GM12878 (cell line): ENCODE measurements around the gene ACP4. TPM values are rescaled to one million over a fixed set of nuclear protein-coding genes. Genes with fewer than 3 reads are reported as not detected.
"Not testable (repeated sequence)": the region's sequence is repeated elsewhere in the genome, so short reads cannot be mapped to it uniquely, and the experiment has no call there.

Source experiments
- ATAC-seq: fragments of 200-7000 bp; cut with Tn5 transposase; 3 replicates; pipeline ENCODE4 v1.9.1; 2020; ENCODE audit warnings: mild to moderate bottlenecking, moderate library complexity
- BruUV-seq: library from RNA; stranded (reverse); fragments of 400-500 nt; replicated peaks from 2 replicates; lab custom pipeline; 2021; lab: Mats Ljungman, UMichigan
- CTCF ChIA-PET: fragments of 300-600 bp; sonication (Branson Sonifier 250); formaldehyde crosslinking; extraction: SDS; loops from one replicate; lab custom pipeline; 2021; ENCODE audit warnings: inconsistent platforms; lab: Yijun Ruan, JAX
- POLR2A ChIA-PET: fragments of 350-600 bp; formaldehyde crosslinking; extraction: SDS; loops from one replicate; lab custom pipeline; 2021; ENCODE audit warnings: inconsistent platforms; lab: Charles Lee
- RAD21 ChIA-PET: fragments of 300-600 bp; sonication (Branson Sonifier 250); formaldehyde crosslinking; loops from one replicate; lab custom pipeline; 2023; ENCODE audit warnings: antibody characterized with exemption; ENCODE audit not compliant: unreplicated experiment; lab: Charles Lee
- SMC1A ChIA-PET: fragments of 300-600 bp; sonication (Branson Sonifier 250); formaldehyde crosslinking; loops from one replicate; lab custom pipeline; 2023; ENCODE audit not compliant: unreplicated experiment, uncharacterized antibody; lab: Charles Lee
- DNase-seq: peaks from one replicate; pipeline ENCODE4 v3.0.0-alpha.2; 2011; ENCODE audit warnings: low read depth, low spot score
- FAIRE-seq: peaks from 3 replicates; lab custom pipeline; 2011; peaks lifted over from hg19 to GRCh38; lab: Jason Lieb, UNC
- H2AFZ ChIP-seq: 2 replicates; pipeline ENCODE4 v1.6.0; 2011; ENCODE audit warnings: low read depth, low read length, control low read depth; ENCODE audit not compliant: control insufficient read depth
- H3K27ac ChIP-seq: 2 replicates; pipeline ENCODE4 v1.5.1; 2011; ENCODE audit warnings: control low read depth; ENCODE audit not compliant: control insufficient read depth, insufficient read depth
- H3K27me3 ChIP-seq, 2 experiments: replicated peaks in 1 of 2; 2 replicates each; pipeline versions ENCODE4 v1.6.0 to v1.6.1; 2011; ENCODE audit warnings: low read length in 1 of 2; ENCODE audit not compliant: control insufficient read depth in 2 of 2, insufficient read depth in 2 of 2
- H3K36me3 ChIP-seq, 2 experiments: 2 replicates each; pipeline ENCODE4 v1.5.1; 2011; ENCODE audit warnings: low read length in 1 of 2; ENCODE audit not compliant: control insufficient read depth in 2 of 2, insufficient read depth in 2 of 2
- H3K4me1 ChIP-seq: 2 replicates; pipeline ENCODE4 v1.6.1; 2011; ENCODE audit warnings: mild to moderate bottlenecking, low read length, moderate library complexity, mixed read lengths; ENCODE audit not compliant: control insufficient read depth, insufficient read depth
- H3K4me2 ChIP-seq: 2 replicates; pipeline ENCODE4 v1.6.0; 2011; ENCODE audit warnings: control low read depth; ENCODE audit not compliant: control insufficient read depth, insufficient read depth
- H3K4me3 ChIP-seq: fragments of 200-600 bp; sonication (generic); 2 replicates; pipeline ENCODE4 v1.5.1; 2016
- H3K79me2 ChIP-seq: 2 replicates; pipeline ENCODE4 v1.6.0; 2011; ENCODE audit warnings: low read length; ENCODE audit not compliant: control insufficient read depth, insufficient read depth
- H3K9ac ChIP-seq: 2 replicates; pipeline ENCODE4 v1.8.0; 2011; ENCODE audit warnings: low read length, control low read depth, mixed read lengths; ENCODE audit not compliant: control insufficient read depth, insufficient read depth
- H3K9me3 ChIP-seq: replicated peaks from 3 replicates; pipeline ENCODE4 v1.5.1; 2011; ENCODE audit warnings: mild to moderate bottlenecking, low read length; ENCODE audit not compliant: control insufficient read depth, insufficient read depth
- H4K20me1 ChIP-seq: 2 replicates; pipeline ENCODE4 v1.6.0; 2011; ENCODE audit not compliant: control insufficient read depth, insufficient read depth
- BCL11A ChIP-seq: IDR thresholded peaks from 2 replicates; pipeline ENCODE4 v1.6.1; 2011; ENCODE audit warnings: low read depth, low read length
- CBFB ChIP-seq: IDR thresholded peaks from 2 replicates; pipeline ENCODE4 v1.6.1; 2016; ENCODE audit warnings: antibody characterized with exemption, low read depth
- ETV6 ChIP-seq, 2 experiments: fragments of 450-650 bp in 1 of 2; IDR thresholded peaks in 1 of 2; conservative IDR thresholded peaks in 1 of 2; 2 replicates each; pipeline ENCODE4 v1.6.1; 2014; ENCODE audit warnings: antibody characterized with exemption in 1 of 2, borderline replicate concordance in 1 of 2, low read depth in 1 of 2, mild to moderate bottlenecking in 1 of 2, moderate library complexity in 1 of 2
- HDAC6 ChIP-seq: fragments of 200-600 bp; sonication (generic); IDR thresholded peaks from one replicate; pipeline ENCODE4 v1.8.0; 2017; ENCODE audit warnings: antibody characterized with exemption; ENCODE audit not compliant: unreplicated experiment
- HDGF ChIP-seq: fragments of 450-650 bp; IDR thresholded peaks from 2 replicates; pipeline ENCODE4 v1.6.1; 2016; ENCODE audit warnings: antibody characterized with exemption
- NBN ChIP-seq: fragments of 450-650 bp; IDR thresholded peaks from 2 replicates; pipeline ENCODE4 v1.6.1; 2016
- NFYA ChIP-seq: IDR thresholded peaks from 2 replicates; pipeline ENCODE4 v1.6.1; 2011; ENCODE audit warnings: low read depth, mild to moderate bottlenecking, low read length, improper control_type of control experiment, borderline replicate concordance
- NR2C1 ChIP-seq: fragments of 450-650 bp; IDR thresholded peaks from 2 replicates; pipeline ENCODE4 v1.6.1; 2017; ENCODE audit warnings: antibody characterized with exemption, mild to moderate bottlenecking, moderate library complexity
- NR2F1 ChIP-seq: fragments of 450-650 bp; conservative IDR thresholded peaks from 2 replicates; pipeline ENCODE4 v1.6.1; 2017; ENCODE audit warnings: mild to moderate bottlenecking
- RAD51 ChIP-seq: fragments of 450-650 bp; IDR thresholded peaks from 2 replicates; pipeline ENCODE4 v1.6.1; 2016; ENCODE audit warnings: moderate library complexity, mild to moderate bottlenecking, inconsistent platforms
- SIN3A ChIP-seq: IDR thresholded peaks from 2 replicates; pipeline ENCODE4 v1.6.1; 2012; ENCODE audit warnings: low read depth, low read length, improper control_type of control experiment
- SMAD5 ChIP-seq: IDR thresholded peaks from 2 replicates; pipeline ENCODE4 v1.6.1; 2016; ENCODE audit warnings: antibody characterized with exemption, low read depth
- TCF7 ChIP-seq: IDR thresholded peaks from 2 replicates; pipeline ENCODE4 v1.6.1; 2014; ENCODE audit warnings: antibody characterized with exemption, borderline replicate concordance
- YY1 ChIP-seq: IDR thresholded peaks from 2 replicates; pipeline ENCODE4 v1.6.1; 2011; ENCODE audit warnings: low read depth, mild to moderate bottlenecking, low read length
- WGBS: methylation state at CpG from one replicate; pipeline ENCODE4 v1.1.6; 2016; ENCODE audit warnings: low lambda C conversion rate; ENCODE audit not compliant: insufficient replicate concordance, insufficient coverage; ENCODE audit errors: missing lambda C conversion rate; 5-methylcytosine and 5-hydroxymethylcytosine counted together
- in situ Hi-C: fragments of 300-500 bp; cut with MboI; formaldehyde crosslinking; loops from 9 replicates; pipeline ENCODE4 v1.14.3; 2018; ENCODE audit warnings: mixed read lengths
- intact Hi-C: fragments of 100-400 bp; cut with micrococcal nuclease; formaldehyde crosslinking; loops from one replicate; pipeline ENCODE4 v1.14.2; 2022; ENCODE audit not compliant: unreplicated experiment
- polyA plus RNA-seq, 11 experiments: library from polyadenylated mRNA; depleted of rRNA in 4 of 11; unstranded in 6 of 11; stranded (reverse) in 5 of 11; fragments of >200 nt; fragmentation: Nextera tagmentation in 4 of 11; fragmentation: Illumina TruSeq in 1 of 11; extraction: Ambion mirVana in 4 of 11; extraction: Trizol in 1 of 11; gene quantifications; 1 replicate in 1 of 11; 2 replicates in 10 of 11; pipeline versions ENCODE4 v1.2.1 to v1.2.3, GENCODE V29; 2011 to 2016; ENCODE audit warnings: inconsistent platforms in 2 of 11, missing spikeins in 2 of 11, low read depth in 1 of 11
- total RNA-seq, 4 experiments: library from RNA; depleted of rRNA in 3 of 4; stranded (reverse); fragments of >200 nt in 3 of 4; fragmentation: Illumina TruSeq in 1 of 4; extraction: Trizol in 1 of 4; gene quantifications; 2 replicates each; pipeline versions ENCODE4 v1.2.1 to v1.2.3, GENCODE V29; 2013 to 2021
- TF ChIP-seq, protein P1 (sequence below): IDR thresholded peaks from 2 replicates; pipeline ENCODE4 v1.6.1; 2012; ENCODE audit warnings: low read length, inconsistent platforms
- TF ChIP-seq, protein P2 (sequence below): fragments of 150-350 bp; IDR thresholded peaks from 2 replicates; pipeline ENCODE4 v1.6.1; 2014; ENCODE audit warnings: mild to moderate bottlenecking, low read depth, low read length
- TF ChIP-seq, protein P3 (sequence below): fragments of 450-650 bp; IDR thresholded peaks from 2 replicates; pipeline ENCODE4 v1.6.1; 2017; ENCODE audit warnings: mild to moderate bottlenecking

The ACP4 gene
- total and polyA plus RNA-seq, 10 of the 15 experiments (the other 5 are each of a cell fraction or from before 2014, with no cell fraction given), result not detected

DNA sequence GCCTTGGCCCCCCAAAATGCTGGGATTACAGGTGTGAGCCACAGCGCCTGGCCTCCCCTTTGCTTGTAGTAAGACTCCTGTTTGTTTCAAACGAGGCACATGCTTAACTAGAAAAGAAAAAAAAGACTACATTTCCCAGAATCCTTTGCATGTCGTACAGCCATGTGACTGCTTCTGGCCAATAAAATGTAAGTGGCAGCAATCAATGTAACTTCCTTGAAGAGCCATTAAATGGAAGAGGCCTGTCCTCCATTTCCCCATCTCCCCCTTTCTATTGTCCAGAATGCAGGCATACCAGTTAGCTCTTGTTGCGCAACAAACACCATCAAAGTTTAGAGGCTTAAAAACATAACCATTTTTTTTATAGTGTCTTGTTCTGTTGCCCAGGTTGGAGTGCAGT is 30.3 kb upstream of the ACP4 start (continued):
- TF ChIP-seq, protein P1, sequence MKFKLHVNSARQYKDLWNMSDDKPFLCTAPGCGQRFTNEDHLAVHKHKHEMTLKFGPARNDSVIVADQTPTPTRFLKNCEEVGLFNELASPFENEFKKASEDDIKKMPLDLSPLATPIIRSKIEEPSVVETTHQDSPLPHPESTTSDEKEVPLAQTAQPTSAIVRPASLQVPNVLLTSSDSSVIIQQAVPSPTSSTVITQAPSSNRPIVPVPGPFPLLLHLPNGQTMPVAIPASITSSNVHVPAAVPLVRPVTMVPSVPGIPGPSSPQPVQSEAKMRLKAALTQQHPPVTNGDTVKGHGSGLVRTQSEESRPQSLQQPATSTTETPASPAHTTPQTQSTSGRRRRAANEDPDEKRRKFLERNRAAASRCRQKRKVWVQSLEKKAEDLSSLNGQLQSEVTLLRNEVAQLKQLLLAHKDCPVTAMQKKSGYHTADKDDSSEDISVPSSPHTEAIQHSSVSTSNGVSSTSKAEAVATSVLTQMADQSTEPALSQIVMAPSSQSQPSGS, result no peak
- TF ChIP-seq RAD51 (peak; percentile 40; the same call in 1 of the 2 replicates), NR2F1 (no peak), HDGF (no peak), NFYA (no peak; the same call in 1 of the 2 replicates), SIN3A (no peak), BCL11A (no peak), SMAD5 (no peak), ETV6 (conservative IDR thresholded peaks at IDR 0.05 in 1 of 2, IDR thresholded peaks at IDR 0.05 in 1 of 2; ENCODE audit: borderline replicate concordance in 1 of 2, low read depth in 1 of 2) (no peak), YY1 (peak; percentile 69), CBFB (no peak), TCF7 (no peak), NR2C1 (no peak), HDAC6 (no peak), NBN (no peak)
- TF ChIP-seq, protein P2, sequence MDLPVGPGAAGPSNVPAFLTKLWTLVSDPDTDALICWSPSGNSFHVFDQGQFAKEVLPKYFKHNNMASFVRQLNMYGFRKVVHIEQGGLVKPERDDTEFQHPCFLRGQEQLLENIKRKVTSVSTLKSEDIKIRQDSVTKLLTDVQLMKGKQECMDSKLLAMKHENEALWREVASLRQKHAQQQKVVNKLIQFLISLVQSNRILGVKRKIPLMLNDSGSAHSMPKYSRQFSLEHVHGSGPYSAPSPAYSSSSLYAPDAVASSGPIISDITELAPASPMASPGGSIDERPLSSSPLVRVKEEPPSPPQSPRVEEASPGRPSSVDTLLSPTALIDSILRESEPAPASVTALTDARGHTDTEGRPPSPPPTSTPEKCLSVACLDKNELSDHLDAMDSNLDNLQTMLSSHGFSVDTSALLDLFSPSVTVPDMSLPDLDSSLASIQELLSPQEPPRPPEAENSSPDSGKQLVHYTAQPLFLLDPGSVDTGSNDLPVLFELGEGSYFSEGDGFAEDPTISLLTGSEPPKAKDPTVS, result no peak
- TF ChIP-seq, protein P3, sequence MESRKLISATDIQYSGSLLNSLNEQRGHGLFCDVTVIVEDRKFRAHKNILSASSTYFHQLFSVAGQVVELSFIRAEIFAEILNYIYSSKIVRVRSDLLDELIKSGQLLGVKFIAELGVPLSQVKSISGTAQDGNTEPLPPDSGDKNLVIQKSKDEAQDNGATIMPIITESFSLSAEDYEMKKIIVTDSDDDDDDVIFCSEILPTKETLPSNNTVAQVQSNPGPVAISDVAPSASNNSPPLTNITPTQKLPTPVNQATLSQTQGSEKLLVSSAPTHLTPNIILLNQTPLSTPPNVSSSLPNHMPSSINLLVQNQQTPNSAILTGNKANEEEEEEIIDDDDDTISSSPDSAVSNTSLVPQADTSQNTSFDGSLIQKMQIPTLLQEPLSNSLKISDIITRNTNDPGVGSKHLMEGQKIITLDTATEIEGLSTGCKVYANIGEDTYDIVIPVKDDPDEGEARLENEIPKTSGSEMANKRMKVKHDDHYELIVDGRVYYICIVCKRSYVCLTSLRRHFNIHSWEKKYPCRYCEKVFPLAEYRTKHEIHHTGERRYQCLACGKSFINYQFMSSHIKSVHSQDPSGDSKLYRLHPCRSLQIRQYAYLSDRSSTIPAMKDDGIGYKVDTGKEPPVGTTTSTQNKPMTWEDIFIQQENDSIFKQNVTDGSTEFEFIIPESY, result no peak

DNA sequence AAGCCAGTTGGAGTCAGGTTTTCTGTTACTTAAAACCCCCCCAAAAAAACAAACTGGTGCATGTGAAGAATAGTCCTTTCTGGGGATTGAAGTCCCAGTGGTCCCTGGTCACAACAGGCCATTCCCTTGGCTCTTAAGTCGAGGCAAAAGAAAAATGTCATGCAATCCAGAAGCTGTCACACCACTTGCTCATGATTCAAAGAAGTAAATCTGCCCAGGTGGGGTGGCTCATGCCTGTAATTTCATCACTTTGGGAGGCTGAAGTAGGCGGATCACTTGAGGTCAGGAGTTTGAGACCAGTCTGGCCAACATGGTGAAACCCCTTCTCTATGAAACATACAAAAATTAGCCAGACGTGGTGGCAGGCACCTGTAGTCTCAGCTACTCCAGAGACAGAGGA is 28.7 kb upstream of the ACP4 start:
- H3K9ac ChIP-seq, RAD21 ChIA-PET, POLR2A ChIA-PET, H3K9me3 ChIP-seq, SMC1A ChIA-PET, H3K27me3 ChIP-seq, H3K4me2 ChIP-seq, DNase-seq, H3K79me2 ChIP-seq, H4K20me1 ChIP-seq, BruUV-seq, H3K27ac ChIP-seq, H3K4me3 ChIP-seq, ATAC-seq, CTCF ChIA-PET, H3K4me1 ChIP-seq, in situ Hi-C loops, FAIRE-seq, H2AFZ ChIP-seq, intact Hi-C loops, H3K36me3 ChIP-seq: not testable (repeated sequence)
- 12% methylated on average over 3 of the region's 3 CpGs for WGBS
